Measurements from ENCODE around the gene DHDDS.

Gene DHDDS

DNA sequence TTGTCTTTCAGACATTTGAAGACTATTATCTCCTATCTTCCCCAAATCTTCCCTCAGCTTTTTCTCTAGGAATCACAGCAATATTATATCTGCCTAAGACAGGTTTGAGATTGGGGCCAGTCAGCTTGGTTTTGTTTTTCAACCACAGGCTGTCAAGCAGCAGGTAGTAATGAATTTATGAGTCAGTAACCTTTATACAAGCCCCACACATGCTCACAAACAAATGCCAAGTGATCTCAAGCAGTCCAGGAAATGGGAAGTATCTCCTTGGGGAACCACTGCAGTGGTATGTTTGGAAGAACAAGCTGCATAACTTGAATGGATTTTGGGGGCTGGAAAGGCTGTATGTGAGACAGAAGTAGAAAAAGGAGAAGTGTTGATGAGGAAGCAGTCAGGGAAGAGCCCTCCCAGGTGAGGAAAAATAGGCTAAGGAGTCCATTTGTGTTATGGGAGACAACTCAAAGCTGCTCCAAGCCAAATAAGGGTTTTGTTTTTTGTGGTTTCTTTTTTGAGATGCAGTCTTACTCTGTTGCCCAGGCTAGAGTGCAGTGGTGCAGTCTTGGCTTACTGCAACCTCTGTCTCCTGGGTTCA is 2.1 kb downstream of the DHDDS start:
- H2AFZ ChIP-seq (ENCODE audit: low read length) = no peak overlapping the region
- no peak overlapping the region for H3K9ac ChIP-seq (ENCODE audit: low read length)
- no peaks in the 10 kb centered on the region for H3K9me2 ChIP-seq (replicated peaks; ENCODE audit: insufficient read depth, low read length)

DNA sequence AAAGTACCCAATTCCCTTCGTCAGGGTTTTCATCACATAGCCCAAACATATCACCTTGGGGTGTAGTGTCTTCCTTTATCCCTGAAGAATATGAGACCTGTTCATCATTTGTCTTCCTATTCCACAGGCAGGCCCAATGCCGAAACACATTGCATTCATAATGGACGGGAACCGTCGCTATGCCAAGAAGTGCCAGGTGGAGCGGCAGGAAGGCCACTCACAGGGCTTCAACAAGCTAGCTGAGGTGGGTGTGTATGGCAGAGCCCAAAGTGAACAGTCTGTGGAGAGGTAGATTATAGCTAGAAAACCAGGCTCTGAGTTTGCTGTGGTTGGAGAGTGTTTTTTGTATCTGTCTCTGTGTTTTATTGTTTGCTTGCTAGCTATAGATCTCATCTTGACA is 5.9 kb downstream of the DHDDS start:
- DNase-seq = no peak
- Histone ChIP-seq H3K4me3 (ENCODE audit: low read length) (no peak overlapping the region), H3K36me3 (replicated peaks; ENCODE audit: insufficient read depth, low read length) (peaks cover 4% of the 10 kb centered on the region; the same call in 1 of the 2 replicates), H2AFZ (ENCODE audit: low read length) (no peak overlapping the region), H3K27ac (ENCODE audit: low read length) (no peak overlapping the region), H4K20me1 (ENCODE audit: insufficient read depth, low read length) (no peaks in the 10 kb centered on the region), H3K9me3 (replicated peaks; ENCODE audit: insufficient read depth, low read length) (no peaks in the 10 kb centered on the region), H3F3A (ENCODE audit: insufficient read depth, low read length) (no peaks in the 10 kb centered on the region), H3K4me2 (ENCODE audit: low read depth, low read length) (no peak overlapping the region), H3K27me3 (replicated peaks; ENCODE audit: insufficient read depth, low read length) (no peaks in the 10 kb centered on the region), H3K4me1 (ENCODE audit: low read length) (peaks cover 4% of the 10 kb centered on the region; the same call in 1 of the 2 replicates), H3K9me2 (replicated peaks; ENCODE audit: insufficient read depth, low read length) (no peaks in the 10 kb centered on the region), H3K79me2 (ENCODE audit: low read length) (peaks cover 14% of the 10 kb centered on the region), H3K9ac (ENCODE audit: low read length) (no peak overlapping the region)
- no peak for TF ChIP-seq EZH2phosphoT487 (IDR thresholded peaks at IDR 0.05; ENCODE audit: low read length)
- TF ChIP-seq, protein P1, sequence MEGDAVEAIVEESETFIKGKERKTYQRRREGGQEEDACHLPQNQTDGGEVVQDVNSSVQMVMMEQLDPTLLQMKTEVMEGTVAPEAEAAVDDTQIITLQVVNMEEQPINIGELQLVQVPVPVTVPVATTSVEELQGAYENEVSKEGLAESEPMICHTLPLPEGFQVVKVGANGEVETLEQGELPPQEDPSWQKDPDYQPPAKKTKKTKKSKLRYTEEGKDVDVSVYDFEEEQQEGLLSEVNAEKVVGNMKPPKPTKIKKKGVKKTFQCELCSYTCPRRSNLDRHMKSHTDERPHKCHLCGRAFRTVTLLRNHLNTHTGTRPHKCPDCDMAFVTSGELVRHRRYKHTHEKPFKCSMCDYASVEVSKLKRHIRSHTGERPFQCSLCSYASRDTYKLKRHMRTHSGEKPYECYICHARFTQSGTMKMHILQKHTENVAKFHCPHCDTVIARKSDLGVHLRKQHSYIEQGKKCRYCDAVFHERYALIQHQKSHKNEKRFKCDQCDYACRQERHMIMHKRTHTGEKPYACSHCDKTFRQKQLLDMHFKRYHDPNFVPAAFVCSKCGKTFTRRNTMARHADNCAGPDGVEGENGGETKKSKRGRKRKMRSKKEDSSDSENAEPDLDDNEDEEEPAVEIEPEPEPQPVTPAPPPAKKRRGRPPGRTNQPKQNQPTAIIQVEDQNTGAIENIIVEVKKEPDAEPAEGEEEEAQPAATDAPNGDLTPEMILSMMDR (IDR thresholded peaks at IDR 0.05; ENCODE audit: low read length) = no peak

More for the DNA sequence above, 2.1 kb downstream of the DHDDS start:
- Histone ChIP-seq H3K4me2 (ENCODE audit: low read depth, low read length) (no peak overlapping the region), H3F3A (ENCODE audit: insufficient read depth, low read length) (0 out of 2 replicates have a peak, but pooled peaks cover 3% of the 10 kb centered on the region), H3K27me3 (replicated peaks; ENCODE audit: insufficient read depth, low read length) (peaks cover 12% of the 10 kb centered on the region), H3K36me3 (replicated peaks; ENCODE audit: insufficient read depth, low read length) (0 out of 2 replicates have a peak, but pooled peaks cover 4% of the 10 kb centered on the region), H3K9me3 (replicated peaks; ENCODE audit: insufficient read depth, low read length) (no peaks in the 10 kb centered on the region), H3K79me2 (ENCODE audit: low read length) (peaks cover 20% of the 10 kb centered on the region), H3K4me3 (ENCODE audit: low read length) (no peak overlapping the region), H4K20me1 (ENCODE audit: insufficient read depth, low read length) (no peaks in the 10 kb centered on the region), H3K27ac (ENCODE audit: low read length) (no peak overlapping the region), H3K4me1 (ENCODE audit: low read length) (peaks cover 8% of the 10 kb centered on the region; the same call in 1 of the 2 replicates)
- DNase-seq = no peak
- TF ChIP-seq EZH2 (optimal IDR thresholded peaks at IDR 0.05; ENCODE audit: low read depth, low read length) (no peak), EZH2phosphoT487 (IDR thresholded peaks at IDR 0.05; ENCODE audit: low read length) (no peak)
- TF ChIP-seq, protein P1 (IDR thresholded peaks at IDR 0.05; ENCODE audit: low read length) = no peak

DNA sequence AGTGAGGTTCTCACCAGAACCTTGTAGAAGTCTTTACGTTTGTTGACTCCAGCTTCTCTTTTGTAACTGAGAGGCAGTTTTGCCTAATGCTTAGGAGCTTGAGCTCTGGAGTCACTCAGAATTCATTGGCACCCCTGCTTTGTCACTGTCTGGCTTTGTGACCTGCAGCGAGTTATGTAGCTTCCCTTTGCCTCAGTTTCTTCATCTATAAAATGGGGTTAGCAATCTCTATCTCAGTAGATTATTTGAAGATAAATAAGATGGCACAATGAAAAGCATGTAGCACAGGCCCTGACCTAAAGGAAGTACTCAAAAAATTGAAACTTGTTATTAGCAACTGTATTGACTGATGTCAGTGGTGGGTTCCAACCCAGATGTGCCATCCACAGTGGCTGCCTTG is 8.1 kb downstream of the DHDDS start:
- Histone ChIP-seq H2AFZ (ENCODE audit: low read length) (no peak overlapping the region), H3K27me3 (replicated peaks; ENCODE audit: insufficient read depth, low read length) (no peaks in the 10 kb centered on the region), H3K9ac (ENCODE audit: low read length) (no peak overlapping the region), H3K4me3 (ENCODE audit: low read length) (no peak overlapping the region), H3K4me2 (ENCODE audit: low read depth, low read length) (no peak overlapping the region), H3K9me2 (replicated peaks; ENCODE audit: insufficient read depth, low read length) (no peaks in the 10 kb centered on the region), H3K27ac (ENCODE audit: low read length) (no peak overlapping the region), H3K79me2 (ENCODE audit: low read length) (no peaks in the 10 kb centered on the region), H3K36me3 (replicated peaks; ENCODE audit: insufficient read depth, low read length) (no peaks in the 10 kb centered on the region; the same call in 1 of the 2 replicates), H3F3A (ENCODE audit: insufficient read depth, low read length) (no peaks in the 10 kb centered on the region), H4K20me1 (ENCODE audit: insufficient read depth, low read length) (no peaks in the 10 kb centered on the region), H3K4me1 (ENCODE audit: low read length) (no peaks in the 10 kb centered on the region), H3K9me3 (replicated peaks; ENCODE audit: insufficient read depth, low read length) (no peaks in the 10 kb centered on the region)
- no peak for TF ChIP-seq EZH2 (optimal IDR thresholded peaks at IDR 0.05; ENCODE audit: low read depth, low read length)
- no peak for TF ChIP-seq EZH2phosphoT487 (IDR thresholded peaks at IDR 0.05; ENCODE audit: low read length)
- TF ChIP-seq, protein P1 (IDR thresholded peaks at IDR 0.05; ENCODE audit: low read length) = no peak
- DNase-seq = no peak

All from MM.1S (cell line).